Amniotic stem cell (primary cell): Measurements from ENCODE around the gene ARHGEF6.
"Not testable (repeated sequence)": the region's sequence is repeated elsewhere in the genome, so short reads cannot be mapped to it uniquely, and the experiment has no call there.

Experiments used
- DNase-seq: peaks from one replicate; lab custom pipeline; 2025; lab: John Stamatoyannopoulos, UW

Gene ARHGEF6

GRCh38 chrX:136781180-136781797, 557 bp upstream of the ARHGEF6 start:
- no peak for DNase-seq

- DNase-seq, result no peak
Observed at GRCh38 chrX:136780241-136780640, 491 bp downstream of the ARHGEF6 start.

- no peak for DNase-seq
Observed at GRCh38 chrX:136779346-136779781, 1.4 kb downstream of the ARHGEF6 start.

DNA sequence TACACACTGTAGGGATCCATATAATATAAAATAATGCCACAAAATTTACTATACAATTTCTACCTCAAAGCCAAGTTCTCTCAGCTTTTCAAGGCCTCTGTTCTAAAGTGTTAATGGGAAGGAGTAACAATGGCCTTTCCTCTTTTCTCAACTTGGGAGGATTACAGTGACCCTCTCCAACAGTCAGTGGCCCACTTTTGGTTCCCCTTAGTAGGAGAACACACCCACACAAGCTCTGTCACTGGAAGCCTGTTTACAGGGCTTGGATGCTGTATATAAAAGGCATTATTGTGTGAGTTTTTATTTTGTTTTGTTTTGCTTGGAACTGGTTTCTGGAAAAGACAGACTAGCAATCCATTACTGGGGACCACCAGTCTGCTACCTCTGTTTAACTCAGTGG, 1.8 kb downstream of the ARHGEF6 start:
- no peak for DNase-seq

GRCh38 chrX:136778020-136778419, 2.7 kb downstream of the ARHGEF6 start:
- no peak for DNase-seq

DNA sequence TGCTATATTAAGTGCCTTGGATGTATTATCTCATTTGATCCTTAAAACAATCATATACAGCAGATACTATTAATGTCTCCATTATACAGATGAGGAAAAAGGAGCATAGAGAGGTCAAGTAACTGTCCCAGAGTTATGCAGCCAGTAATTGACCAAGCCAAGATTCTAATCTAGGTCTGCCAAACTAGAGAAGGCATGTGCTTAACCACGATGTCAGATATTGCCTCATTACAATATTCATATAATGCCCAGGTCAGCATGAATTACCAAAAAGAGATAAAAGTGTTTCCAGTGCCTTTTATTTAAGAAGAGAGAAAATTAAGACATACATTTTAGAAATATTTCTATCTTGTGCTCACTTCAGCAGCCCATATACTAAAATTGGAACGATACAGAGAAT, 7.1 kb downstream of the ARHGEF6 start:
- no peak for DNase-seq

GRCh38 chrX:136771869-136772268, 8.9 kb downstream of the ARHGEF6 start:
- DNase-seq, result not testable (repeated sequence)

- DNase-seq, result peak; percentile 19
Observed at GRCh38 chrX:136768469-136769084, 12.2 kb downstream of the ARHGEF6 start.

GRCh38 chrX:136767104-136767941, 13.4 kb downstream of the ARHGEF6 start:
- no peak for DNase-seq

GRCh38 chrX:136766785-136767103, 14.0 kb downstream of the ARHGEF6 start:
- DNase-seq, result no peak

DNA sequence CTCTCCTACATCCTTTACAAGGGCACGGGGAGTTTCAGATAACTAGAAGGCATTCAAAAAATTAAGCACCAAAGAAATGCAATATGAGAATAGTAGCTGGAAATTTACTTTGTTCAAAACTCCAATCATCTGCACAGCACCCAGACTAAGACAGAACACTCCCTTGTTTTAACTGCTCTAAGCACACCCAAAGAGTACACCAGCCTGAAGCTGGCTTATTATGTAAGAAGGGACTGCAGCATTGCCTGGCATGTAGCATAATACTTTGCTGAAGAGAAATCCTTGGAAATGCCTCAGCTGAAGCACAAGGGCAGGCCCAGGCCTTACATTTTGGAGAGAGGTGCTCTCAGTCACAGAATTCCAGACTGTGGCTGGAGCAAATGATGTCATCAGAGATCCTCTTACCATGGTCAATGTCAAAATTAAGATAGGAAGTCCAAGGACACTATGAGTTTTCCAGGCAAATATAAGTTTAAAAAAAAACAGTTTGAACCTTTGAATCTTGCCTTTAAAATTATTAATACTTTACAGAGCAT, 14.8 kb downstream of the ARHGEF6 start:
- no peak for DNase-seq

DNA sequence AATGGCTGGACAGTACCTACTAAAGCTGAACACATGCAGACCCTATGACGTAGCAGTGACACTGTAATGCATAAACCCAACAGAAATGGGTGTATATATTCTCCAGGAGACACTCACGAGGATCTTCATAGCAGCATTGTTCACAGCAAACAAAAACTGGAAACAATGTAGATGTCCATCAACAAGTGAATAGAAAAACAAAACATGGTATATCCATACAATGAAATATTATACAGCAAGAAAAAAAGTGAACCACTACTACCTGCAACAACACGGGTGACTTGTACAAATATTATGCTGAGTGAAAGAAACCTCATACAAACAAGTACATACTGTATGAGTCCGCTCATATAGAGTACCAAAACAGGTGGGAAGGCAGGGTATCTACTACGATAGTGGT, 16.5 kb downstream of the ARHGEF6 start:
- no peak for DNase-seq

- no peak for DNase-seq
Observed at GRCh38 chrX:136762820-136763452, 17.8 kb downstream of the ARHGEF6 start.

GRCh38 chrX:136761421-136761820, 19.3 kb downstream of the ARHGEF6 start:
- no peak for DNase-seq

GRCh38 chrX:136759968-136760367, 20.8 kb downstream of the ARHGEF6 start:
- no peak for DNase-seq

- DNase-seq, result no peak
Observed at GRCh38 chrX:136755411-136755810, 25.3 kb downstream of the ARHGEF6 start.

GRCh38 chrX:136754651-136755050, 26.1 kb downstream of the ARHGEF6 start:
- DNase-seq, result no peak

- no peak for DNase-seq
Observed at GRCh38 chrX:136752796-136753195, 27.9 kb downstream of the ARHGEF6 start.

- DNase-seq, result no peak
Observed at GRCh38 chrX:136752346-136752745, 28.4 kb downstream of the ARHGEF6 start.

DNA sequence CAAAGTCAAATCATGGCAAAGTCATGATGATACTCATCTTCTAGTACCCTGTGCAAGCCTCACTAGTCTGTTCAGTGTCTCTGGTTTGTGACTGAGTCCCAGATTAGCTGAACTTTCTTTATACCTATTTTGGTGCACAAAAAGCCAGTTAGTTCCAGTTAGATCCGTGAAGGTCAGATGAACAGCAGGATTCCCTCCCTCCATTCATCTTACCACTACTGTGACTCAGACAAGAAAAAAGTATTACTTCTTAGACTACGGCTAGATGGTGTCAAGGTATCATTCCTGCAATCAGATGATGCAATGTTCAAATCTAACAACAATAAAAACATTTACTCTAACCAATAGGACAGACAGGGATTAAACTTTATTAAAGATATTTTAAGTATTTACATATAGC, 30.4 kb downstream of the ARHGEF6 start:
- no peak for DNase-seq

- no peak for DNase-seq
Observed at GRCh38 chrX:136747003-136747986, 33.4 kb downstream of the ARHGEF6 start.
